Psoas muscle (tissue), 8 donors: ENCODE measurements around the gene OSBPL9. TPM values are rescaled to one million over a fixed set of nuclear protein-coding genes. Genes with fewer than 3 reads are reported as not detected.

Source experiments
- ATAC-seq, 4 donors: fragments of 200-7000 bp; cut with Tn5 transposase; one replicate each; pipeline ENCODE4 v1.9.1; 2020; ENCODE audit warnings: moderate library complexity in 3 of 4, mild to moderate bottlenecking in 2 of 4
- DNase-seq, 2 donors: peaks; one replicate each; pipeline ENCODE4 v3.0.0-alpha.2; 2020
- H3K27ac ChIP-seq: fragments of 200-600 bp; one replicate; pipeline ENCODE4 v1.8.0; 2022
- H3K27me3 ChIP-seq, 3 donors: fragments of 200-600 bp in 1 of 3; one replicate each; pipeline versions ENCODE4 v1.6.1 to v1.8.0; 2013 to 2022; ENCODE audit warnings: low read length in 2 of 3, mild to moderate bottlenecking in 2 of 3, moderate library complexity in 1 of 3; ENCODE audit not compliant: insufficient read depth in 3 of 3
- H3K36me3 ChIP-seq, 2 donors: fragments of 200-600 bp in 1 of 2; one replicate each; pipeline versions ENCODE4 v1.6.1 to v1.8.0; 2013 to 2022; ENCODE audit warnings: low read depth in 1 of 2, mild to moderate bottlenecking in 1 of 2, moderate library complexity in 1 of 2; ENCODE audit not compliant: insufficient read depth in 1 of 2
- H3K4me1 ChIP-seq: fragments of 200-600 bp; one replicate; pipeline ENCODE4 v1.8.0; 2022
- H3K4me3 ChIP-seq: fragments of 200-600 bp; one replicate; pipeline ENCODE4 v1.8.0; 2022; ENCODE audit warnings: mild to moderate bottlenecking
- H3K9me3 ChIP-seq: fragments of 200-600 bp; one replicate; pipeline ENCODE4 v1.8.0; 2022
- WGBS, 3 donors: extraction: QIAGEN DNeasy Blood & Tissue Kit; methylation state at CpG; one replicate each; pipeline versions ENCODE4 v1.1.6 to v1.1.7; 2013; 5-methylcytosine and 5-hydroxymethylcytosine counted together
- intact Hi-C, 2 donors: fragments of 100-400 bp; cut with DNase I; formaldehyde crosslinking; loops; one replicate each; pipeline versions ENCODE4 v1.11.0 to v1.14.2; 2022
- long read RNA-seq, 2 donors: library from polyadenylated mRNA; unstranded; transcript quantifications; one replicate each; pipeline ENCODE4 v2.0.0, GENCODE V29; 2021
- polyA plus RNA-seq, 3 donors: library from polyadenylated mRNA; stranded (reverse); fragments of 200-250 nt; gene quantifications; one replicate each; pipeline ENCODE4 v1.2.3, GENCODE V29; 2013
- total RNA-seq, 4 donors: library from RNA; stranded (reverse); fragmentation: NEBNext Ultra II Directional in 2 of 4; extraction: Animal tissue kit (Norgen Biotek cat#: 25700) in 2 of 4; gene quantifications; one replicate each; pipeline versions ENCODE4 v1.2.1 to v1.2.4, GENCODE V29; 2021 to 2023
- TF ChIP-seq, protein P1 (sequence below): fragments of 200-600 bp; IDR thresholded peaks from one replicate; pipeline ENCODE4 v1.8.0; 2022; ENCODE audit warnings: antibody characterized with exemption
- donor health status: healthy with polysubstance abuse.
- donor health status: DM: no; HTN: no; CAD: no; lungs with moderate emphysema.
- donor health status: Bipolar disorder and iron deficiency.
- donor health status: healthy.
- donor health status: DM: yes; HTN: yes; CAD: no.
- donor health status: DM: no; HTN: no; CAD: no.
- donor health status: DM: no; HTN: no; CAD: no.
- donor health status: DM: yes; HTN: yes; CAD: no.

Gene OSBPL9, protein sequence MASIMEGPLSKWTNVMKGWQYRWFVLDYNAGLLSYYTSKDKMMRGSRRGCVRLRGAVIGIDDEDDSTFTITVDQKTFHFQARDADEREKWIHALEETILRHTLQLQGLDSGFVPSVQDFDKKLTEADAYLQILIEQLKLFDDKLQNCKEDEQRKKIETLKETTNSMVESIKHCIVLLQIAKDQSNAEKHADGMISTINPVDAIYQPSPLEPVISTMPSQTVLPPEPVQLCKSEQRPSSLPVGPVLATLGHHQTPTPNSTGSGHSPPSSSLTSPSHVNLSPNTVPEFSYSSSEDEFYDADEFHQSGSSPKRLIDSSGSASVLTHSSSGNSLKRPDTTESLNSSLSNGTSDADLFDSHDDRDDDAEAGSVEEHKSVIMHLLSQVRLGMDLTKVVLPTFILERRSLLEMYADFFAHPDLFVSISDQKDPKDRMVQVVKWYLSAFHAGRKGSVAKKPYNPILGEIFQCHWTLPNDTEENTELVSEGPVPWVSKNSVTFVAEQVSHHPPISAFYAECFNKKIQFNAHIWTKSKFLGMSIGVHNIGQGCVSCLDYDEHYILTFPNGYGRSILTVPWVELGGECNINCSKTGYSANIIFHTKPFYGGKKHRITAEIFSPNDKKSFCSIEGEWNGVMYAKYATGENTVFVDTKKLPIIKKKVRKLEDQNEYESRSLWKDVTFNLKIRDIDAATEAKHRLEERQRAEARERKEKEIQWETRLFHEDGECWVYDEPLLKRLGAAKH
- 100 to 1,000 TPM in 1 of 4 donors, 10 to 100 TPM in 3; 32.5 to 141 (median 52.0) TPM for total RNA-seq
- 10 to 100 TPM; 15.6 to 84.8 (median 60.6) TPM for polyA plus RNA-seq
- long read RNA-seq, donor 1, transcript OSBPL9-205 (24 exons, 2,940 nt) = major isoform, 17 of 40 reads
- long read RNA-seq, donor 1, partial matches to known transcripts = 6 of 40 reads
- long read RNA-seq, donor 1, other reads (novel, unspliced or antisense) = 13 of 40 reads
- long read RNA-seq, donor 2, transcript OSBPL9-205 (24 exons, 2,940 nt) = major isoform, 57 of 169 reads
- long read RNA-seq, donor 2, partial matches to known transcripts = 66 of 169 reads
- long read RNA-seq, donor 2, other reads (novel, unspliced or antisense) = 40 of 169 reads

DNA sequence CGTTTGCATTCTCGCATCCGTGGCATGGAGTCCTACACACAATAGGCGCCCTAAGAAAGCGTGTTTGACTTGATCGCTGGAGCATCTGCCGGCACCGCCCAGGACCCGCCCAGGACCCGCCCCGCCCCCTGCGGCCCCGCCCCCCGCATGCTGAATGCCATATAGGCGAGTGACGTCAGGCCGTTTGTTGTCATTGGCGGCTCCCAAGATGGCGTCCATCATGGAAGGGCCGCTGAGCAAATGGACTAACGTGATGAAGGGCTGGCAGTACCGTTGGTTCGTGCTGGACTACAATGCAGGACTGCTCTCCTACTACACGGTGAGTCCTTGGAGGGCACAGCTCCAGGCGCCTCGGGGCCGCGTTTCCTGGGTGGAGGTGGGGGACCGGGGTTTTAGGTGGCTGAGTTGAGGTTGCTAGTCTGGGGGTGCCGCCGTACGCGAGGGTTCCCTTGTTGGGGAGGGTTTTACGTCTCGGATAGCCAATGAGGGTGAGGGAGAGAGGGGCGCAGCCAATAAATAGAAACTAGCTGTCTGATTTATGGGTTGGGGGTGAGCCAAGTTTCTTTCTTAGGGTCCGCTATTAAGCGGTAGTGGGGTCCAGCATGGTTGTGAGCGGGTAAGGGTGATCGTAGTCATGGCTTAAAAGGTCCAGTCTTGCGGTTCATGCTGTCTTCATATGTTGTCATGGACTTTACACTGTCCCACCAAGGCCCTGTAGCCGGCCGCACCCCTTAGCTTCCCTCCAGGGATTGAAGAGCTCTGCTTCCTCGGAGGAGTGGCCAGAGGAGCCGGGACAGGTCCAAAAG is at the start of gene OSBPL9:
OSBPL9 (plus strand) TSS at position 190 of the 806 bp plus-strand sequence; CDS start at position 209, 19 bp downstream.
- H3K9me3 ChIP-seq = no peaks in the 10 kb centered on the region
- DNase-seq = peak; percentile 89 to 94
- H3K27me3 ChIP-seq = no peaks in the 10 kb centered on the region
- H3K36me3 ChIP-seq = no peaks in the 10 kb centered on the region
- intact Hi-C loops = loop anchor here in 1 of 2 donors (5.0 kb wide), 4 partner anchors 45 to 120 kb away; partner anchors contain the start of gene EPS15
- peak; percentile 81 to 89 (median 82) for ATAC-seq
- peaks cover 43% of the 10 kb centered on the region for H3K4me1 ChIP-seq
- 0 to 1% (median 1%) methylated on average over 45 of the region's 45 CpGs for WGBS, 3 donors
- peak within 1 kb of the TSS; percentile 97 for H3K27ac ChIP-seq
- TF ChIP-seq, protein P1, sequence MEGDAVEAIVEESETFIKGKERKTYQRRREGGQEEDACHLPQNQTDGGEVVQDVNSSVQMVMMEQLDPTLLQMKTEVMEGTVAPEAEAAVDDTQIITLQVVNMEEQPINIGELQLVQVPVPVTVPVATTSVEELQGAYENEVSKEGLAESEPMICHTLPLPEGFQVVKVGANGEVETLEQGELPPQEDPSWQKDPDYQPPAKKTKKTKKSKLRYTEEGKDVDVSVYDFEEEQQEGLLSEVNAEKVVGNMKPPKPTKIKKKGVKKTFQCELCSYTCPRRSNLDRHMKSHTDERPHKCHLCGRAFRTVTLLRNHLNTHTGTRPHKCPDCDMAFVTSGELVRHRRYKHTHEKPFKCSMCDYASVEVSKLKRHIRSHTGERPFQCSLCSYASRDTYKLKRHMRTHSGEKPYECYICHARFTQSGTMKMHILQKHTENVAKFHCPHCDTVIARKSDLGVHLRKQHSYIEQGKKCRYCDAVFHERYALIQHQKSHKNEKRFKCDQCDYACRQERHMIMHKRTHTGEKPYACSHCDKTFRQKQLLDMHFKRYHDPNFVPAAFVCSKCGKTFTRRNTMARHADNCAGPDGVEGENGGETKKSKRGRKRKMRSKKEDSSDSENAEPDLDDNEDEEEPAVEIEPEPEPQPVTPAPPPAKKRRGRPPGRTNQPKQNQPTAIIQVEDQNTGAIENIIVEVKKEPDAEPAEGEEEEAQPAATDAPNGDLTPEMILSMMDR = no peak
- peak within 1 kb of the TSS; percentile 90 for H3K4me3 ChIP-seq

DNA sequence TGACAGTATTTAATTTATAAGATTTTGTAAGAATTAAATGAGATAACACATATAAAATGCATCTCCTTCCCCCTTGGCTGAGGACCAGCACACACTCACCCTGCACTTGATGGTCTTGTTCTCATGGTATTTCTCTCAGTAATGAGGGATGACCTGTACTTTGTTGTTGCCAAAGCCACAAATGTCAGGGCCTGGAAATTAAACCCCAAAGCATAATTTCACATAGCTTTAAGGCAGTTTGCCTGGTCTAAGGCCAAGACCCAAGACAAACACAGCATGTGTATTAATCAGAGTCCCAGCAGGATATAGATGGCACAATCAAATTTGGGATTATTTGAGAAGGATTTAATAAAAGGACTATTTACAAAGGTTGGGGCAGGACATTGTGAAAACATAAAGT is 49.2 kb upstream of the OSBPL9 start:
- Histone ChIP-seq H3K9me3 (no peaks in the 10 kb centered on the region), H3K27me3 (no peaks in the 10 kb centered on the region), H3K27ac (no peak overlapping the region), H3K4me3 (no peak overlapping the region), H3K36me3 (no peaks in the 10 kb centered on the region), H3K4me1 (peaks cover 63% of the 10 kb centered on the region)
- TF ChIP-seq, protein P1 = no peak
- DNase-seq = no peak
- intact Hi-C loops = loop anchor here in 1 of 2 donors (5.0 kb wide), 1 partner anchor 35 kb away; no protein-coding TSS in a partner anchor
- ATAC-seq = no peak

DNA sequence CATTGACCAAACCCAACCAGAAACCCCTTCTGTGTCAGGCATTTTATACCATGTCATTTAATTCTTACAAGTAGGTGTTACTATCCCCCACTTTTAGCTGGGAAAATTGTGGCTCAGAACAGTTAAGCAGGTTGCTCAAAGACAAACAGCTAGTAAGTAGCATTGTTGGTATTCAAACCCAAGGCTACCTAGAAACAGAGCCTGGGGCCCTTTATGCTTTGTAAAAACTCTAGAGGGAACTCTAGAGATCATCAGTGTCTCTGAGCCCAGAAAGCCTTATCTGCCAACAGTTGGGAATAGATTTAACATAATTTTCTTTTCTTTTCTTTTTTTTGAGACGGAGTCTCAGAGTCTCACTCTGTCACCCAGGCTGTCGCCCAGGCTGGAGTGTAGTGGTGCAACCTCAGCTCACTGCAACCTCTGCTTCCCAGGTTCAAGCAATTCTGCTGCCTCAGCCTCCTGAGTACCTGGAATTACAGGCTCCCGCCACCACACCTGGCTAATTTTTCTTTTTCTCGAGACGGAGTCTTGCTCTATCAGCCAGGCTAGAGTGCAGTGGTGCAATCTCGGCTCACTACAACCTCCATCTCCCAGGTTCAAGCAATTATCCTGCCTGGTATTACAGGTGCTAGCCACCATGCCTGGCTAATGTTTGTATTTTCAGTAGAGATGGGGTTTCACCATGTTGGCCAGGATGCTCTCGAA is 48.5 kb upstream of the OSBPL9 start:
- Histone ChIP-seq H3K4me3 (no peak overlapping the region), H3K27me3 (no peaks in the 10 kb centered on the region), H3K27ac (peak overlapping the region; percentile 58), H3K9me3 (no peaks in the 10 kb centered on the region), H3K36me3 (no peaks in the 10 kb centered on the region), H3K4me1 (peaks cover 60% of the 10 kb centered on the region)
- no peak for ATAC-seq
- DNase-seq = no peak
- 75 to 91% (median 82%) methylated on average over 7 of the region's 7 CpGs for WGBS, 3 donors
- TF ChIP-seq, protein P1 = no peak
- intact Hi-C loops = loop anchor here in 1 of 2 donors (5.0 kb wide), 1 partner anchor 34 kb away; no protein-coding TSS in a partner anchor
